SU-DHL-6 (cell line): ENCODE measurements around the gene ANGPTL2.

ENCODE experiments used
- EZH2phosphoT487 ChIP-seq: fragments of 200-600 bp; sonication (generic), shearing (Covaris generic); conservative IDR thresholded peaks from 2 replicates; pipeline ENCODE4 v1.6.1; 2018; ENCODE audit warnings: mild to moderate bottlenecking, antibody characterized with exemption, low read length, moderate library complexity, mixed read lengths
- TF ChIP-seq, protein P1 (sequence below): fragments of 200-600 bp; sonication (generic); IDR thresholded peaks from one replicate; pipeline ENCODE4 v1.5.1; 2017; ENCODE audit warnings: antibody characterized with exemption, mild to moderate bottlenecking, low read length, moderate library complexity; ENCODE audit not compliant: insufficient read depth, poor library complexity, severe bottlenecking

DNA sequence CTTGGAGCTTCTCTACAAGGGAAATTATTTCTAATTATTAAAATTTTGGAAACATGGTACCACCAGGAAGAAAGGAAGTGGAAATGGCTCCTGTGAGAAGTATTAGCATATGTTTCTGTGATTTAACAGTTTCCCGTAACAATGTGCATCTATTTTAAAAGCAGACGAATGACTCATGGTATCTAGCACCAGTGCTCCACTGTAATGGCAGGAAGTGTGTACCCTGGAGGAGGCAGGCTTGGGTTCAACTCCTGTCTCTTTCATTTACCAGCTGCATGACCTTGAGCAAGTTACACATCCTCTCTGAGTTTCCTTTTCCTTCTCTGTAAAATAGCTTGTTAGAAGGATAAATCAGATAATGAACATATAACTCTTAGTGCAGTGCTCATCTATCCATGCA, 41.0 kb upstream of the ANGPTL2 start:
- TF ChIP-seq, protein P1, sequence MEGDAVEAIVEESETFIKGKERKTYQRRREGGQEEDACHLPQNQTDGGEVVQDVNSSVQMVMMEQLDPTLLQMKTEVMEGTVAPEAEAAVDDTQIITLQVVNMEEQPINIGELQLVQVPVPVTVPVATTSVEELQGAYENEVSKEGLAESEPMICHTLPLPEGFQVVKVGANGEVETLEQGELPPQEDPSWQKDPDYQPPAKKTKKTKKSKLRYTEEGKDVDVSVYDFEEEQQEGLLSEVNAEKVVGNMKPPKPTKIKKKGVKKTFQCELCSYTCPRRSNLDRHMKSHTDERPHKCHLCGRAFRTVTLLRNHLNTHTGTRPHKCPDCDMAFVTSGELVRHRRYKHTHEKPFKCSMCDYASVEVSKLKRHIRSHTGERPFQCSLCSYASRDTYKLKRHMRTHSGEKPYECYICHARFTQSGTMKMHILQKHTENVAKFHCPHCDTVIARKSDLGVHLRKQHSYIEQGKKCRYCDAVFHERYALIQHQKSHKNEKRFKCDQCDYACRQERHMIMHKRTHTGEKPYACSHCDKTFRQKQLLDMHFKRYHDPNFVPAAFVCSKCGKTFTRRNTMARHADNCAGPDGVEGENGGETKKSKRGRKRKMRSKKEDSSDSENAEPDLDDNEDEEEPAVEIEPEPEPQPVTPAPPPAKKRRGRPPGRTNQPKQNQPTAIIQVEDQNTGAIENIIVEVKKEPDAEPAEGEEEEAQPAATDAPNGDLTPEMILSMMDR: no peak
- no peak for TF ChIP-seq EZH2phosphoT487
